Testis (tissue), 3 donors: Measurements from ENCODE around the gene TGFBR2. TPM values are rescaled to one million over a fixed set of nuclear protein-coding genes. Genes with fewer than 3 reads are reported as not detected.

Source experiments
- DNase-seq: peaks from one replicate; pipeline ENCODE4 v3.0.0-alpha.2; 2019
- H3K27ac ChIP-seq, 2 donors: fragments of 200-600 bp; sonication (generic); one replicate each; pipeline ENCODE4 v1.5.1; 2019
- H3K27me3 ChIP-seq: fragments of 200-600 bp; sonication (generic); one replicate; pipeline ENCODE4 v1.5.1; 2019
- H3K36me3 ChIP-seq: fragments of 200-600 bp; sonication (generic); one replicate; pipeline ENCODE4 v1.5.1; 2017; ENCODE audit warnings: low read depth; ENCODE audit errors: missing control alignments
- H3K4me1 ChIP-seq: fragments of 200-600 bp; sonication (generic); one replicate; pipeline ENCODE4 v1.5.1; 2019
- H3K4me3 ChIP-seq, 2 donors: fragments of 200-600 bp; sonication (generic); one replicate each; pipeline ENCODE4 v1.5.1; 2017 to 2019
- H3K9me3 ChIP-seq: fragments of 200-600 bp; sonication (generic); one replicate; pipeline ENCODE4 v1.5.1; 2017
- POLR2A ChIP-seq: fragments of 450-650 bp; IDR thresholded peaks from one replicate; pipeline ENCODE4 v1.6.1; 2017; ENCODE audit warnings: antibody characterized with exemption, mild to moderate bottlenecking, moderate library complexity
- WGBS, 2 donors: methylation state at CpG; one replicate each; pipeline ENCODE4 v1.1.5; 2018; 5-methylcytosine and 5-hydroxymethylcytosine counted together
- intact Hi-C: fragments of 100-400 bp; cut with DNase I; formaldehyde crosslinking; loops from one replicate; pipeline ENCODE4 v1.15.1; 2023; ENCODE audit warnings: low total_unique reads
- polyA plus RNA-seq: library from polyadenylated mRNA; stranded (reverse); fragments of 350-450 nt; fragmentation: Illumina TruSeq; extraction: RNeasy Lipid Tissue Mini Kit (QIAGEN cat#74804); gene quantifications from one replicate; pipeline ENCODE4 v1.2.3, GENCODE V29; 2014; ENCODE audit warnings: low read depth, low replicate concordance; ENCODE audit not compliant: insufficient read depth
- total RNA-seq, 2 donors: library from RNA; depleted of rRNA; stranded (reverse); fragments of >200 nt; gene quantifications; one replicate each; pipeline ENCODE4 v1.2.3, GENCODE V29; 2016
- TF ChIP-seq, protein P1 (sequence below), 3 experiments: fragments of 450-650 bp in 2 of 3; fragments of 200-600 bp in 1 of 3; sonication (generic) in 1 of 3; IDR thresholded peaks; one replicate each; pipeline ENCODE4 v1.5.1; 2016 to 2019; ENCODE audit warnings: antibody characterized with exemption in 3 of 3, mild to moderate bottlenecking in 2 of 3, moderate library complexity in 1 of 3

TGFBR2 gene
- total and polyA plus RNA-seq, 3 donors from 2014 or later = 18.7 to 35.3 (median 26.1) TPM

GRCh38 chr3:30712991-30713390 is 106.6 kb downstream of the TGFBR2 start:
- Histone ChIP-seq H3K36me3 (no peaks in the 10 kb centered on the region), H3K27ac (no peak overlapping the region), H3K9me3 (no peaks in the 10 kb centered on the region), H3K4me3 (no peak overlapping the region), H3K4me1 (no peaks in the 10 kb centered on the region), H3K27me3 (no peaks in the 10 kb centered on the region)
- DNase-seq = no peak
- intact Hi-C loops = no loop called here
- TF ChIP-seq, protein P1, sequence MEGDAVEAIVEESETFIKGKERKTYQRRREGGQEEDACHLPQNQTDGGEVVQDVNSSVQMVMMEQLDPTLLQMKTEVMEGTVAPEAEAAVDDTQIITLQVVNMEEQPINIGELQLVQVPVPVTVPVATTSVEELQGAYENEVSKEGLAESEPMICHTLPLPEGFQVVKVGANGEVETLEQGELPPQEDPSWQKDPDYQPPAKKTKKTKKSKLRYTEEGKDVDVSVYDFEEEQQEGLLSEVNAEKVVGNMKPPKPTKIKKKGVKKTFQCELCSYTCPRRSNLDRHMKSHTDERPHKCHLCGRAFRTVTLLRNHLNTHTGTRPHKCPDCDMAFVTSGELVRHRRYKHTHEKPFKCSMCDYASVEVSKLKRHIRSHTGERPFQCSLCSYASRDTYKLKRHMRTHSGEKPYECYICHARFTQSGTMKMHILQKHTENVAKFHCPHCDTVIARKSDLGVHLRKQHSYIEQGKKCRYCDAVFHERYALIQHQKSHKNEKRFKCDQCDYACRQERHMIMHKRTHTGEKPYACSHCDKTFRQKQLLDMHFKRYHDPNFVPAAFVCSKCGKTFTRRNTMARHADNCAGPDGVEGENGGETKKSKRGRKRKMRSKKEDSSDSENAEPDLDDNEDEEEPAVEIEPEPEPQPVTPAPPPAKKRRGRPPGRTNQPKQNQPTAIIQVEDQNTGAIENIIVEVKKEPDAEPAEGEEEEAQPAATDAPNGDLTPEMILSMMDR (IDR thresholded peaks at IDR 0.05) = no peak
- TF ChIP-seq POLR2A = no peak
- 61 to 81% methylated on average over 4 of the region's 4 CpGs for WGBS, 2 donors

- no peaks in the 10 kb centered on the region for H3K27me3 ChIP-seq
- intact Hi-C loops = no loop called here
- no peaks in the 10 kb centered on the region for H3K36me3 ChIP-seq
- H3K9me3 ChIP-seq = no peaks in the 10 kb centered on the region
- no peaks in the 10 kb centered on the region for H3K4me1 ChIP-seq
- H3K4me3 ChIP-seq = no peak overlapping the region
- no peak for DNase-seq
- TF ChIP-seq, protein P1 (IDR thresholded peaks at IDR 0.05) = no peak
- TF ChIP-seq POLR2A = no peak
- H3K27ac ChIP-seq = no peak overlapping the region
- 91 to 96% methylated on average over 3 of the region's 3 CpGs for WGBS, 2 donors
These were observed 107.6 kb downstream of the TGFBR2 start for GRCh38 chr3:30713885-30714503.

DNA sequence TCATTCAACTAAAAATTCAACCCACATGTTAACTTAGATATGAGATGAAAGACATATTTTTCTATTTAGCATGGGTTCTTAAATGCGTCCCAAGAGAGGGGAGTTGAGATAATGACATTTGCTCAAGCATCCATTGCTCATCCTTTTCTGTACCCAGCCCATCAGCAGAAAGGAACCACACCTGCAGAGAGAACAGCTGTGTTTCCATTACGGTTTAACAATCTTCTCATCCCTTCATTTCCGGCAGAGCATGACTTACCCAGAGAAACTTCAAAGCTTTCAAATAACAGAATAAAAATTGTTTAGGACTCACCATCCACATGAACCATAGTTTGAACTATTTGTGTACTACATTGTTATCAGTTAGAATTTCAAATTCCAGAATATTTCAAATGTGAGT is 113.1 kb downstream of the TGFBR2 start:
- Histone ChIP-seq H3K4me3 (no peak overlapping the region), H3K27me3 (no peaks in the 10 kb centered on the region), H3K27ac (no peak overlapping the region), H3K36me3 (no peaks in the 10 kb centered on the region), H3K9me3 (no peaks in the 10 kb centered on the region), H3K4me1 (no peaks in the 10 kb centered on the region)
- no peak for DNase-seq
- 94 to 99% methylated on average over 3 of the region's 3 CpGs for whole genome bisulfite sequencing, 2 donors
- intact Hi-C loops = no loop called here
- no peak for TF ChIP-seq POLR2A
- TF ChIP-seq, protein P1 (IDR thresholded peaks at IDR 0.05) = no peak

GRCh38 chr3:30720586-30721313 is 114.3 kb downstream of the TGFBR2 start:
- intact Hi-C loops = no loop called here
- Histone ChIP-seq H3K36me3 (no peaks in the 10 kb centered on the region), H3K4me1 (no peaks in the 10 kb centered on the region), H3K27me3 (no peaks in the 10 kb centered on the region), H3K9me3 (no peaks in the 10 kb centered on the region), H3K4me3 (no peak overlapping the region), H3K27ac (no peak overlapping the region)
- DNase-seq = no peak
- TF ChIP-seq, protein P1 (IDR thresholded peaks at IDR 0.05) = no peak
- TF ChIP-seq POLR2A = no peak
- WGBS, 2 donors = 85 to 89% methylated on average over 5 of the region's 5 CpGs

- Histone ChIP-seq H3K4me3 (no peak overlapping the region), H3K27me3 (no peaks in the 10 kb centered on the region), H3K4me1 (no peaks in the 10 kb centered on the region), H3K9me3 (no peaks in the 10 kb centered on the region), H3K36me3 (no peaks in the 10 kb centered on the region), H3K27ac (no peak overlapping the region)
- DNase-seq = no peak
- intact Hi-C loops = no loop called here
- WGBS, 2 donors = 74 to 77% methylated on average over 2 of the region's 2 CpGs
- TF ChIP-seq, protein P1 (IDR thresholded peaks at IDR 0.05) = no peak
- TF ChIP-seq POLR2A = no peak
These were observed 114.9 kb downstream of the TGFBR2 start for GRCh38 chr3:30721314-30721634.
